ENCODE results near the gene PIP4P1.
"Not testable (repeated sequence)": the region's sequence is repeated elsewhere in the genome, so short reads cannot be mapped to it uniquely, and the experiment has no call there.

Gene PIP4P1

DNA sequence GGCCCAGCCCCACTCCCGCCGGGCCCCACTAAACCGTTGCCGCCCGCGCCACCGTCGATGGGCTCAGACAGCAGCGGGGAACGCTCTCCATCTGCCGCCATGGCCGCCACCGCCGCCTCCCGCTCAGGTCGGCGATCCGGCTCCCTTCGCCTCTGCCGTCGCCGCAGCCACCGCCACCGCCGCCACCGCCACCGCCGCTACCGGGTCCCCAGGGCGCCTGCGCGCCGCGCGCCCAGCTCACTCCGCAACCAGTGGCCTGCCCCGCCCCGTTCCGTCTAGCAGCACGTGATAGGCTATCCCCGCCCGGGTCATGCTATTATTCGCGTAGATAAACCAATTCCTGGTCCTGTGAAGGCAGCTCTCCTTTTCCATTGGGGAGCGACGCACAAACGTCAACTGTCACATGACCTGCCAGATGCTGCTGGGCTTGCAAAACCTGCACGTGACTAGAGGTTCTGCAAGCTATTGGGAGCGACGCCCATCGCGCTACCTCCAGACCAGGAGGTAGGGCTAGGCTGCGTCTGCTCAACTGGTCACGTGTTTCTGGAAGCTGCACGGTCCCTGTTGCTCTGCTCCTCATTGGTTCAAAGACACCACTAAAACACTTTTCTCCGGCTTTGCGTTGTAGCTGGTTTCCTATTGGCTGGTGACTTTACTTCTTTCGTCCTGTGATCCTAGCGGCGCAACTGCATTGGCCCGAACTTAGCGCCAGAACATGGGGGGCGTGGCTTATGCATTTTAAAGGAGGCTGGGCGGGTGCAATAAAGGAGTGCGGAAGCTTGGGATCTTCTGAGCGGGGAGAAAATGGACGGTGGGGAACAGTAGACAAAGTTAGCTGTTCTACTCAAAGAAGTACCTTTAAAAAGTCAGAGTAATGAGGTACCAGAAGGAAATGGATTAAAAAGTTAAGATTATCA is at the start of gene PIP4P1:
TSS of gene PIP4P1 (minus strand) at position 210 of the 917 bp plus-strand sequence. CDS start at position 101, 109 bp downstream.
- Histone ChIP-seq H3K4me1 (ENCODE audit: insufficient read depth, poor library complexity, severe bottlenecking) (peaks cover 7% of the 10 kb centered on the region), H3K4me3 (ENCODE audit: severe bottlenecking) (peak within 1 kb of the TSS; percentile 71), H3K9me3 (ENCODE audit: severe bottlenecking) (no peaks in the 10 kb centered on the region), H3K27me3 (ENCODE audit: insufficient read depth, poor library complexity, severe bottlenecking) (no peaks in the 10 kb centered on the region), H3K27ac (ENCODE audit: poor library complexity, severe bottlenecking) (peak within 1 kb of the TSS; percentile 68), H3K36me3 (ENCODE audit: low read depth) (peaks cover 39% of the 10 kb centered on the region)
- TF ChIP-seq, protein P1, sequence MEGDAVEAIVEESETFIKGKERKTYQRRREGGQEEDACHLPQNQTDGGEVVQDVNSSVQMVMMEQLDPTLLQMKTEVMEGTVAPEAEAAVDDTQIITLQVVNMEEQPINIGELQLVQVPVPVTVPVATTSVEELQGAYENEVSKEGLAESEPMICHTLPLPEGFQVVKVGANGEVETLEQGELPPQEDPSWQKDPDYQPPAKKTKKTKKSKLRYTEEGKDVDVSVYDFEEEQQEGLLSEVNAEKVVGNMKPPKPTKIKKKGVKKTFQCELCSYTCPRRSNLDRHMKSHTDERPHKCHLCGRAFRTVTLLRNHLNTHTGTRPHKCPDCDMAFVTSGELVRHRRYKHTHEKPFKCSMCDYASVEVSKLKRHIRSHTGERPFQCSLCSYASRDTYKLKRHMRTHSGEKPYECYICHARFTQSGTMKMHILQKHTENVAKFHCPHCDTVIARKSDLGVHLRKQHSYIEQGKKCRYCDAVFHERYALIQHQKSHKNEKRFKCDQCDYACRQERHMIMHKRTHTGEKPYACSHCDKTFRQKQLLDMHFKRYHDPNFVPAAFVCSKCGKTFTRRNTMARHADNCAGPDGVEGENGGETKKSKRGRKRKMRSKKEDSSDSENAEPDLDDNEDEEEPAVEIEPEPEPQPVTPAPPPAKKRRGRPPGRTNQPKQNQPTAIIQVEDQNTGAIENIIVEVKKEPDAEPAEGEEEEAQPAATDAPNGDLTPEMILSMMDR (IDR thresholded peaks at IDR 0.05; ENCODE audit: poor library complexity, severe bottlenecking) = no peak
- DNase-seq (ENCODE audit: low spot score) = peak; percentile 100
- ATAC-seq (ENCODE audit: low read depth) = peak; percentile 95

DNA sequence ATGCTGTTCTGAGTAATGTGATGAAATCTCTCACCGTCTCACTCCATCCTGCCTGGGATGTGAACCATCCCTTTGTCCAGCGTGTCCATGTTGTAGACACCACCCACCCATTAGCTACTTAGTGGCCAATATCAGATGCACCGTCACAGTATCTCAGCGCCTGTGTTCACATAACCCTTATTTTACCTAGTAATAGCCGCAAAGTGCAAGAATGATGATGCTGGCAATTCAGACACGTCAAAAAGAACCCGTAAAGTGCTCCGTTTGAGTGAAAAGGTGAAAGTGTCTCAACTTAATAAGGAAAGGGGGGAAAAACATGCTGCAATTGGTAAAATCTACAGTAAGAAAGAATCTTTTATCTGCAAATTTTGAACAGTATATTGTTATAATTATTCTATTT is 47.1 kb upstream of the PIP4P1 start:
- Histone ChIP-seq H3K36me3 (ENCODE audit: low read depth) (no peaks in the 10 kb centered on the region), H3K9me3 (ENCODE audit: severe bottlenecking) (no peaks in the 10 kb centered on the region), H3K4me1 (ENCODE audit: insufficient read depth, poor library complexity, severe bottlenecking) (no peaks in the 10 kb centered on the region), H3K27ac (ENCODE audit: poor library complexity, severe bottlenecking) (no peak overlapping the region), H3K27me3 (ENCODE audit: insufficient read depth, poor library complexity, severe bottlenecking) (no peaks in the 10 kb centered on the region), H3K4me3 (ENCODE audit: severe bottlenecking) (no peak overlapping the region)
- TF ChIP-seq, protein P1 (IDR thresholded peaks at IDR 0.05; ENCODE audit: poor library complexity, severe bottlenecking) = no peak
- no peak for DNase-seq (ENCODE audit: low spot score)
- no peak for ATAC-seq (ENCODE audit: low read depth)

GRCh38 chr14:20507537-20507936 is 46.3 kb upstream of the PIP4P1 start:
- not testable (repeated sequence) for H3K36me3 ChIP-seq (ENCODE audit: low read depth); DNase-seq (ENCODE audit: low spot score); H3K27me3 ChIP-seq (ENCODE audit: insufficient read depth, poor library complexity, severe bottlenecking); ATAC-seq (ENCODE audit: low read depth); H3K4me3 ChIP-seq (ENCODE audit: severe bottlenecking); H3K9me3 ChIP-seq (ENCODE audit: severe bottlenecking); H3K27ac ChIP-seq (ENCODE audit: poor library complexity, severe bottlenecking); H3K4me1 ChIP-seq (ENCODE audit: insufficient read depth, poor library complexity, severe bottlenecking)

DNA sequence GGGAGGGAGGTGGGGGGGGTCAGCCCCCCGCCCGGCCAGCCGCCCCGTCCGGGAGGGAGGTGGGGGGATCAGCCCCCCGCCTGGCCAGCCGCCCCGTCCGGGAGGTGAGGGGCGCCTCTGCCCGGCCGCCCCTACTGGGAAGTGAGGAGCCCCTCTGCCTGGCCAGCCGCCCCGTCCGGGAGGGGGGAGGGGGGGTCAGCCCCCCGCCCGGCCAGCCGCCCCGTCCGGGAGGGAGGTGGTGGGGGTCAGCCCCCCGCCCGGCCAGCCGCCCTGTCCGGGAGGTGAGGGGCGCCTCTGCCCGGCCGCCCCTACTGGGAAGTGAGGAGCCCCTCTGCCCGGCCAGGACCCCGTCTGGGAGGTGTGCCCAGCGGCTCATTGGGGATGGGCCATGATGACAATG is 45.5 kb upstream of the PIP4P1 start:
- H3K4me1 ChIP-seq (ENCODE audit: insufficient read depth, poor library complexity, severe bottlenecking); H3K4me3 ChIP-seq (ENCODE audit: severe bottlenecking); H3K36me3 ChIP-seq (ENCODE audit: low read depth); H3K9me3 ChIP-seq (ENCODE audit: severe bottlenecking); ATAC-seq (ENCODE audit: low read depth); DNase-seq (ENCODE audit: low spot score); H3K27ac ChIP-seq (ENCODE audit: poor library complexity, severe bottlenecking); H3K27me3 ChIP-seq (ENCODE audit: insufficient read depth, poor library complexity, severe bottlenecking): not testable (repeated sequence)

DNA sequence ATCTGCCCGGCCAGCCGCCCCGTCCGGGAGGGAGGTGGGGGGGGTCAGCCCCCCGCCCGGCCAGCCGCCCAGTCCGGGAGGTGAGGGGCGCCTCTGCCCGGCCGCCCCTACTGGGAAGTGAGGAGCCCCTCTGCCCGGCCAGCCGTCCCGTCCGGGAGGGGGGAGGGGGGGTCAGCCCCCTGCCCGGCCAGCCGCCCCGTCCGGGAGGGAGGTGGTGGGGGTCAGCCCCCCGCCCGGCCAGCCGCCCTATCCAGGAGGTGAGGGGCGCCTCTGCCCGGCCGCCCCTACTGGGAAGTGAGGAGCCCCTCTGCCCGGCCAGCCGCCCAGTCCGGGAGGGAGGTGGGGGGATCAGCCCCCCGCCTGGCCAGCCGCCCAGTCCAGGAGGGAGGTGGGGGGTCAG is 45.0 kb upstream of the PIP4P1 start:
- H3K4me1 ChIP-seq (ENCODE audit: insufficient read depth, poor library complexity, severe bottlenecking); H3K27ac ChIP-seq (ENCODE audit: poor library complexity, severe bottlenecking); H3K27me3 ChIP-seq (ENCODE audit: insufficient read depth, poor library complexity, severe bottlenecking); H3K36me3 ChIP-seq (ENCODE audit: low read depth); H3K4me3 ChIP-seq (ENCODE audit: severe bottlenecking); DNase-seq (ENCODE audit: low spot score); ATAC-seq (ENCODE audit: low read depth); H3K9me3 ChIP-seq (ENCODE audit: severe bottlenecking): not testable (repeated sequence)

- H3K27me3 ChIP-seq (ENCODE audit: insufficient read depth, poor library complexity, severe bottlenecking) = no peaks in the 10 kb centered on the region
- no peak overlapping the region for H3K27ac ChIP-seq (ENCODE audit: poor library complexity, severe bottlenecking)
- H3K4me3 ChIP-seq (ENCODE audit: severe bottlenecking) = no peak overlapping the region
- H3K9me3 ChIP-seq (ENCODE audit: severe bottlenecking) = peaks cover 2% of the 10 kb centered on the region
- no peaks in the 10 kb centered on the region for H3K36me3 ChIP-seq (ENCODE audit: low read depth)
- TF ChIP-seq, protein P1 (IDR thresholded peaks at IDR 0.05; ENCODE audit: poor library complexity, severe bottlenecking) = no peak
- ATAC-seq (ENCODE audit: low read depth) (no peak), DNase-seq (ENCODE audit: low spot score) (no peak)
- H3K4me1 ChIP-seq (ENCODE audit: insufficient read depth, poor library complexity, severe bottlenecking) = peaks cover 13% of the 10 kb centered on the region
Observed at GRCh38 chr14:20503898-20504297, 42.7 kb upstream of the PIP4P1 start.
